OCI-LY3 (cell line): ENCODE measurements around the gene LACTBL1.

Experiments used
- H2AFZ ChIP-seq: fragments of 200-600, 300-600 bp; shearing (Covaris generic); 2 replicates; pipeline ENCODE4 v1.6.0; 2014; ENCODE audit warnings: antibody characterized with exemption, low read depth, low read length
- H3K27ac ChIP-seq: fragments of 200-600, 300-600 bp; sonication (generic); 2 replicates; pipeline ENCODE4 v1.5.1; 2014; ENCODE audit warnings: mild to moderate bottlenecking, low read length, moderate library complexity, mixed read lengths
- H3K27me3 ChIP-seq: fragments of 200-600, 300-600 bp; sonication (generic); 2 replicates; pipeline ENCODE4 v1.6.1; 2014; ENCODE audit warnings: low read depth, low read length, mixed read lengths
- H3K36me3 ChIP-seq: fragments of 200-600, 300-600 bp; sonication (generic); replicated peaks from 2 replicates; pipeline ENCODE3; 2014; ENCODE audit warnings: low read depth, low read length, mixed read lengths
- H3K4me1 ChIP-seq: fragments of 300-600, 200-600 bp; sonication (generic); 2 replicates; pipeline ENCODE4 v1.6.1; 2014; ENCODE audit warnings: low read length, mixed read lengths
- H3K4me2 ChIP-seq: fragments of 200-600, 300-600 bp; sonication (generic); 2 replicates; pipeline ENCODE4 v1.6.1; 2014; ENCODE audit warnings: low read length, mixed read lengths
- H3K4me3 ChIP-seq: fragments of 300-600, 200-600 bp; sonication (generic); 2 replicates; pipeline ENCODE4 v1.5.1; 2014; ENCODE audit warnings: antibody characterized with exemption, mild to moderate bottlenecking, low read length, moderate library complexity
- H3K79me2 ChIP-seq: fragments of 300-600, 200-600 bp; shearing (Covaris generic); 2 replicates; pipeline ENCODE4 v1.6.1; 2014; ENCODE audit warnings: mild to moderate bottlenecking, low read length, mixed read lengths
- H3K9ac ChIP-seq: fragments of 300-600, 200-600 bp; shearing (Covaris generic); 2 replicates; pipeline ENCODE4 v1.6.0; 2014; ENCODE audit warnings: mild to moderate bottlenecking, low read length, moderate library complexity
- H3K9me3 ChIP-seq: fragments of 200-600, 300-600 bp; shearing (Covaris generic); 2 replicates; pipeline ENCODE4 v1.6.1; 2014; ENCODE audit warnings: low read length, mixed read lengths; ENCODE audit not compliant: insufficient read depth
- H4K20me1 ChIP-seq: fragments of 200-600, 300-600 bp; sonication (generic); 2 replicates; pipeline ENCODE4 v1.6.1; 2016; ENCODE audit warnings: low read length, mixed read lengths; ENCODE audit not compliant: insufficient read depth
- CTCF ChIP-seq: fragments of 200-600, 300-600 bp; sonication (generic); IDR thresholded peaks from 2 replicates; pipeline ENCODE4 v1.5.1; 2014; ENCODE audit warnings: antibody characterized with exemption, low read length, low read depth
- EZH2phosphoT487 ChIP-seq: fragments of 200-600 bp; shearing (Covaris generic); IDR thresholded peaks from 2 replicates; pipeline ENCODE4 v1.6.1; 2018; ENCODE audit warnings: antibody characterized with exemption, mixed run types, low read depth

LACTBL1 gene

DNA sequence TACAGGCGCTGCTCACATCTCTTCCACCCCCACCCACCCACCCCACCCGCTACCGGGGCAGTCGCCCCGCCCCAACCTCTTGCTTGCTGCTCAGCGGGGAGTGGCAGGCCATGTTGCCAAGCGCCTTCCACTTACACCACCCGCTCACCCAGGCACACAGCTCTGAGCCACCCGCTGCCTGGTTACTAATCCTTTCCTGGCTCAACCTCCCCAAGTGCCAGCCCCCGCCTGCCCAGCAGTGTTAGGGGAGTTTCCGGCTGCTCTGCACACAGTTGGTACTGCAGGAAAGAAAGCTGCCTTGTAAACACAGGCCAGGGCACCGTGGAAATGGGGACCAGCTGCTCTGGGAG lies 56.2 kb downstream of the LACTBL1 start:
- Histone ChIP-seq H3K9me3 (no peaks in the 10 kb centered on the region), H3K27ac (no peak overlapping the region), H3K9ac (no peak overlapping the region), H3K4me2 (no peak overlapping the region), H2AFZ (no peak overlapping the region), H4K20me1 (no peaks in the 10 kb centered on the region), H3K4me1 (no peaks in the 10 kb centered on the region), H3K27me3 (no peaks in the 10 kb centered on the region), H3K4me3 (no peak overlapping the region), H3K79me2 (no peaks in the 10 kb centered on the region), H3K36me3 (no peaks in the 10 kb centered on the region)
- TF ChIP-seq CTCF (no peak), EZH2phosphoT487 (no peak)

GRCh38 chr1:22915816-22916470 lies 56.7 kb downstream of the LACTBL1 start:
- no peaks in the 10 kb centered on the region for H3K27me3 ChIP-seq
- H3K27ac ChIP-seq: no peak overlapping the region
- H3K4me2 ChIP-seq: no peak overlapping the region
- TF ChIP-seq CTCF (no peak), EZH2phosphoT487 (no peak)
- no peaks in the 10 kb centered on the region for H4K20me1 ChIP-seq
- no peaks in the 10 kb centered on the region for H3K79me2 ChIP-seq
- no peaks in the 10 kb centered on the region for H3K36me3 ChIP-seq
- H3K4me3 ChIP-seq: no peak overlapping the region
- H3K9me3 ChIP-seq: no peaks in the 10 kb centered on the region
- no peak overlapping the region for H3K9ac ChIP-seq
- H2AFZ ChIP-seq: no peak overlapping the region
- no peaks in the 10 kb centered on the region for H3K4me1 ChIP-seq

DNA sequence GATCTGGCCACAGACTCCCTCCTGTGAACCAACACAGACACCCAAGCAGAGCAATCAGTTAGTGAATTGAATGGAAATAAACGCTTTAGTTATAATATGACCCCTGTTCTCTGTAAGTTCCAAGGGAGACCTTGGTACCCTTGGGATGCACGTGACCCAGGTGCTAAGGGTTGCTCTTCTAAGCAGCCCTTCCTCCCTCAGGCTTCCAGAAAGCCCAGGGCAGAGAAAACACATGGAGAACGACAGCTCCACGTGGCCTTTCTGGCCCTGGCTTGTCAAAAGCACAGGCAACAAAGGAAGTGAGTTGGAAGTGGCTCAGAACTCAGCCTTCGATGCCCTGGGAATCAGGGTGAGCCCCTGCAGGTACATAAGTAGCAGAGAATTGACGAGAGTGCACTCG lies 57.4 kb downstream of the LACTBL1 start:
- Histone ChIP-seq H3K4me3 (no peak overlapping the region), H3K4me2 (no peak overlapping the region), H3K36me3 (no peaks in the 10 kb centered on the region), H3K4me1 (no peaks in the 10 kb centered on the region), H3K9me3 (no peaks in the 10 kb centered on the region), H3K27me3 (no peaks in the 10 kb centered on the region), H3K27ac (no peak overlapping the region), H2AFZ (no peak overlapping the region), H4K20me1 (no peaks in the 10 kb centered on the region), H3K79me2 (no peaks in the 10 kb centered on the region), H3K9ac (no peak overlapping the region)
- TF ChIP-seq CTCF (no peak), EZH2phosphoT487 (no peak)

DNA sequence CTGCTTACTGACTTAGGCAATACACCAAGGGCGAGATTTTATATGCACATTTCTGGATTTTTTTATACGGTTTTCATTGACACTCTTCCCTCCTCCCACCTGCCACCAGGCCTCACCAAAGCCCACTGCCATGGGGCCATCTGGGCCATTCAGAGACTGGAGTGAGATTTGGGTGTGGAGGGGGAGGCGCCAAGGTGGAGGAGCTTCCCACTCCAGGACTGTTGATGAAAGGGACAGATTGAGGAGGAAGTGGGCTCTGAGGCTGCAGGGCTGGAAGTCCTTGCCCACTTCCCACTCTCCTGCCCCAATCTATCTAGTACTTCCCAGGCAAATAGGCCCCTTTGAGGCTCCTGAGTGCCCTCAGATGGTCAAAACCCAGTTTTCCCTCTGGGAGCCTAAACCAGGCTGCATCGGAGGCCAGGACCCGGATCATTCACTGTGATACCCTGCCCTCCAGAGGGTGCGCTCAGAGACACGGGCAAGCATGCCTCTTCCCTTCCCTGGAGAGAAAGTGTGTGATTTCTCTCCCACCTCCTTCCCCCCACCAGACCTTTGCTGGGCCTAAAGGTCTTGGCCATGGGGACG lies 57.9 kb downstream of the LACTBL1 start:
- TF ChIP-seq EZH2phosphoT487: no peak
- TF ChIP-seq CTCF: no peak
- H4K20me1 ChIP-seq: no peaks in the 10 kb centered on the region
- H3K79me2 ChIP-seq: no peaks in the 10 kb centered on the region
- H3K4me3 ChIP-seq: no peak overlapping the region
- no peak overlapping the region for H2AFZ ChIP-seq
- H3K9me3 ChIP-seq: no peaks in the 10 kb centered on the region
- no peaks in the 10 kb centered on the region for H3K27me3 ChIP-seq
- no peaks in the 10 kb centered on the region for H3K36me3 ChIP-seq
- no peak overlapping the region for H3K27ac ChIP-seq
- no peaks in the 10 kb centered on the region for H3K4me1 ChIP-seq
- H3K4me2 ChIP-seq: no peak overlapping the region
- no peak overlapping the region for H3K9ac ChIP-seq
